ENCODE measurements around the gene IL20RA. TPM values are rescaled to one million over a fixed set of nuclear protein-coding genes. Genes with fewer than 3 reads are reported as not detected.

IL20RA gene
- total RNA-seq, 1 donor from 2014 or later = 9.9 TPM

DNA sequence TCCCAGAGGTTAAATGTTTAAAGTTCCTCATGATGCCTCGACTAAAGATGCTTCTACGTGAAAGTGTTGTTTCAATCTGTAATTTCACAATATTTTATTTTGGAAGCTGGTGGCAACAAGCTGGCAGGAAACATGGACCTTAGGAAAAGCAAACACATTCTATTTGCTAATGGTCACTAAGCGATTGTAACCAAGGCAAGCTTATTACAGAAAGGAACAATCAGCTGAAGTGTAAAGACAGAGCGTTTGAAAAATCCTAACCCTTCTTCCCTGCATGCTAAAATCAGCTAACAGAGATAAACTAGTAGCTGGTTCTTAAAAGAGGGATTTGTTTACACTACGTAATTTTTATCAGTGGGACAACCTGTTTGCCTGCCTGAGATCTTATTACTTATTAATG, 50.0 kb downstream of the IL20RA start:
- Histone ChIP-seq H3K27ac (ENCODE audit: low read depth, low read length) (no peak overlapping the region), H3K9me3 (ENCODE audit: control insufficient read depth in 3 of 3, low read length in 3 of 3) (no peaks in the 10 kb centered on the region), H3K36me3 (ENCODE audit: control insufficient read depth in 3 of 3, insufficient read depth in 3 of 3, low read length in 3 of 3) (no peaks in the 10 kb centered on the region), H3K4me3 (ENCODE audit: low read length in 3 of 3) (no peak overlapping the region), H3K9ac (ENCODE audit: low read depth in 1 of 3, low read length in 3 of 3) (no peak overlapping the region), H3K27me3 (ENCODE audit: control insufficient read depth in 3 of 3, insufficient read depth in 3 of 3, low read length in 3 of 3) (peaks cover 8 to 19% (median 16%) of the 10 kb centered on the region in 3 donors), H3K4me1 (ENCODE audit: control insufficient read depth in 3 of 3, insufficient read depth in 3 of 3, low read length in 3 of 3) (peaks cover under 1 to 4% (median 3%) of the 10 kb centered on the region in 3 donors)

DNA sequence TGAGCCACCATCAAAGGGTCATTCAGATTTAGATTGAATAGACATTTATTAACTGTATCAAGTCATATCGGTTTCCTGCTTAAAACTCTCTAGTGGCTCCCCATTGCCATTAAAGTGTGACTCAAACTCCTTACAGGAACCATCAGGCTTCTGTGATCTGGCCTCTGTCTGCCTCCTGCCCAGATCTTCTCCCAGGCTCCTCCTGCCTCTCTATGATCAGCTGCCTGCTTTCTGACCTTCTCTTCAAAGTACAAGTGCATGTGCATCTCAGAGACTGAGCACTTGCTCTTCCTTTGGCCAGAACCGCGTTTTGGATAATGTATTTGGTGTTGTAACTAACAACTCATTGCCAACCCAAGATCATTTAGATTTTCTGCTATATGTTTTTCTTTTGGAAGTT, 52.7 kb downstream of the IL20RA start:
- Histone ChIP-seq H3K9me3 (ENCODE audit: control insufficient read depth in 3 of 3, low read length in 3 of 3) (no peaks in the 10 kb centered on the region), H3K9ac (ENCODE audit: low read depth in 1 of 3, low read length in 3 of 3) (no peak overlapping the region), H3K27me3 (ENCODE audit: control insufficient read depth in 3 of 3, insufficient read depth in 3 of 3, low read length in 3 of 3) (peaks cover 20 to 29% (median 25%) of the 10 kb centered on the region in 3 donors), H3K36me3 (ENCODE audit: control insufficient read depth in 3 of 3, insufficient read depth in 3 of 3, low read length in 3 of 3) (no peaks in the 10 kb centered on the region), H3K4me3 (ENCODE audit: low read length in 3 of 3) (no peak overlapping the region), H3K27ac (ENCODE audit: low read depth, low read length) (no peak overlapping the region), H3K4me1 (ENCODE audit: control insufficient read depth in 3 of 3, insufficient read depth in 3 of 3, low read length in 3 of 3) (peaks cover 6 to 9% (median 8%) of the 10 kb centered on the region in 3 donors)

DNA sequence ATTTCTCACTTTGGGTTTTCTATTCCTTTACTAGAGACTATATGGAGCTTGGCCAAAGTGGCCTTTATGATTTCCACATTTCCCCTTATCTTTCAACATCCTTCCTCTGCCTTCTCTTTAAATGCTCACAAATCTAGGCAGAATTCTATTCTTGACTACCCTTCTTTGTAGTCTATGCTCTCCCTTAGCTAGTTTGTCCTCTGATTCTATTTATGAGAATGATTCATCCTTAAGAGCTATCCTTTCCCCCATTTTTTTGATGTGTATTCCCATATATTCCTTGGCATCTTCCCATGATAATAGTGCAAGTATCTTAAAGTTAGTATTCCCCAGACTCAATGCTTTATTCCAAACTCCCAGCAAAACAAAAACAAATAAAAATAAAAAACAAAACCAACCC, 53.1 kb downstream of the IL20RA start:
- Histone ChIP-seq H3K27me3 (ENCODE audit: control insufficient read depth in 3 of 3, insufficient read depth in 3 of 3, low read length in 3 of 3) (peaks cover 20 to 29% (median 25%) of the 10 kb centered on the region in 3 donors), H3K27ac (ENCODE audit: low read depth, low read length) (no peak overlapping the region)

DNA sequence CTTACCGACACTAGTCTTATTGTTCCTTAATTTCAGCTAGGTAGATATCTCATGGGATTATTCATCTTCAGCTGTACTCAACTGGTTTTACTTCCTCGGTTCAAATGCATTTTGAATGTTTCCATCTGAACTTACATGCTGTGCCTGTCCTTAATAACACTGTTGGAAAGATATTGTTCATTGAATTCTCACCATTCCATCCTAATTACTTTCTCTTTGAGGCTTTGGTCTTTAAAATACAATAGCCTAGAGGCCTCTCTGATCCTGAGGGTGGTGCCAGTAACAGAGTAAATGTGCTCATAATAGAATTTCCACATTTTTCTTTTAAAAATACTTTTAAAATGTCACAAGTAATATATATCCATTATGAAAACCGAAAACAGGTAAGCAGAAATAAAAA, 54.0 kb downstream of the IL20RA start:
- Histone ChIP-seq H3K4me3 (ENCODE audit: low read length in 3 of 3) (no peak overlapping the region), H3K9me3 (ENCODE audit: control insufficient read depth in 3 of 3, low read length in 3 of 3) (no peaks in the 10 kb centered on the region), H3K4me1 (ENCODE audit: control insufficient read depth in 3 of 3, insufficient read depth in 3 of 3, low read length in 3 of 3) (peaks cover 6 to 9% (median 8%) of the 10 kb centered on the region in 3 donors), H3K27me3 (ENCODE audit: control insufficient read depth in 3 of 3, insufficient read depth in 3 of 3, low read length in 3 of 3) (peaks cover 20 to 27% (median 25%) of the 10 kb centered on the region in 3 donors), H3K36me3 (ENCODE audit: control insufficient read depth in 3 of 3, insufficient read depth in 3 of 3, low read length in 3 of 3) (no peaks in the 10 kb centered on the region), H3K27ac (ENCODE audit: low read depth, low read length) (no peak overlapping the region), H3K9ac (ENCODE audit: low read depth in 1 of 3, low read length in 3 of 3) (no peak overlapping the region)

More for the DNA sequence above, 53.1 kb downstream of the IL20RA start:
- Histone ChIP-seq H3K36me3 (ENCODE audit: control insufficient read depth in 3 of 3, insufficient read depth in 3 of 3, low read length in 3 of 3) (no peaks in the 10 kb centered on the region), H3K4me3 (ENCODE audit: low read length in 3 of 3) (no peak overlapping the region), H3K9ac (ENCODE audit: low read depth in 1 of 3, low read length in 3 of 3) (no peak overlapping the region), H3K9me3 (ENCODE audit: control insufficient read depth in 3 of 3, low read length in 3 of 3) (no peaks in the 10 kb centered on the region), H3K4me1 (ENCODE audit: control insufficient read depth in 3 of 3, insufficient read depth in 3 of 3, low read length in 3 of 3) (peaks cover 6 to 9% (median 8%) of the 10 kb centered on the region in 3 donors)

DNA sequence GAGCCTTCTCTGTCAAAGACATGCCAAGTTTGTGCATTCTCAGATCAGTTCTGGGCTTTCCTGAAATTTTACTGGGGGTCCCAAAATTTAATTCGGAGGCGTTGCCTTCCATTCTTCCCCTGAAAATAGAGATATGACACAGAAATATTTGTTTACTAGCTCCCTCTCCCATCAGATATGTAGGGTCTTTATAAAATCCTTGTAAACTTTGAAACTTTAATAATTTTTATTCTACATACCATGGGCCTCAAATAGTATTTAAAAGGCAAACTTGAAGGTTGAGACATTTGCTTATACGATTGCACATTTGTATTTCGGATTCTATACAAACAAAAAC, 54.6 kb downstream of the IL20RA start:
- H3K27me3 ChIP-seq (ENCODE audit: control insufficient read depth in 3 of 3, insufficient read depth in 3 of 3, low read length in 3 of 3) = peaks cover 20 to 27% (median 25%) of the 10 kb centered on the region in 3 donors
- H3K36me3 ChIP-seq (ENCODE audit: control insufficient read depth in 3 of 3, insufficient read depth in 3 of 3, low read length in 3 of 3) = no peaks in the 10 kb centered on the region
- H3K27ac ChIP-seq (ENCODE audit: low read depth, low read length) = no peak overlapping the region
- peak overlapping the region; percentile 59 to 67 (median 67) for H3K4me3 ChIP-seq (ENCODE audit: low read length in 3 of 3)
- peak overlapping the region in 2 of 3 donors; percentile 10 to 25 for H3K9ac ChIP-seq (ENCODE audit: low read depth in 1 of 3, low read length in 3 of 3)
- H3K9me3 ChIP-seq (ENCODE audit: control insufficient read depth in 3 of 3, low read length in 3 of 3) = no peaks in the 10 kb centered on the region
- H3K4me1 ChIP-seq (ENCODE audit: control insufficient read depth in 3 of 3, insufficient read depth in 3 of 3, low read length in 3 of 3) = peaks cover 6 to 9% (median 8%) of the 10 kb centered on the region in 3 donors

DNA sequence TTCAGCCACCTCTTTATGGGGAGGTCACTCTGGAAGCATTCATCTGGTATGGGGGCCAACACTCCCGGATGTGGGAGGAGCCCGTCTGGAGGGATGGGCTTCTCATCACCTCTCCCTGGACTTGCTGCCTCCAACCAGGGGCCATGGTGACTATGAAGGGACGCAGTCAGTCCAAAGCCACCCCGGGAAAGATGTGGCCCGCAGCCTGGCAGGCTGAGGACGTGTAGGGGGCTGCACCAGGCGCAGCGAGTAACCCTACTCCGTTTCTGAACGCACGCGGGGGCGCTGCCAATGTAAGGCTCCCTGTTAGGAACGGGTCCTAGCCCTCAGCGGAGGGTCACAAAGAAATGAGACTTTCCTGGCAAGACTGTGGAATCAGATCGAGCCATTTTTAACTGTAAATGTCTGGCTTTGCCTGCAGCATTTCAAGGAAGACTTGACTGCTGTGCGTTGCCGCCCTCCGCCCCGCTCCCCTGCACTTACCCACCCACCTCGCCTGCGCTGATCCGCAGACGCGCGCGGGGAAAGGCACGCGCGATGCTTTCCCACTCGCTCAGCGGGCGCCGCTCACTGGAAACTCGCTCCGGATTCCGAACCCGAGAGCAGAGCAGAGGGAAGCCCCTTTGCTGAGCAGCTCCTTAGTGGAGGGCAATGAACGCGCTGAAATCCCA, 55.1 kb downstream of the IL20RA start:
- peak overlapping the region in 2 of 3 donors; percentile 10 to 33 for H3K9ac ChIP-seq (ENCODE audit: low read depth in 1 of 3, low read length in 3 of 3)
- H3K4me3 ChIP-seq (ENCODE audit: low read length in 3 of 3) = peak overlapping the region; percentile 59 to 67 (median 67)
- peaks cover 6 to 9% (median 8%) of the 10 kb centered on the region in 3 donors for H3K4me1 ChIP-seq (ENCODE audit: control insufficient read depth in 3 of 3, insufficient read depth in 3 of 3, low read length in 3 of 3)
- H3K36me3 ChIP-seq (ENCODE audit: control insufficient read depth in 3 of 3, insufficient read depth in 3 of 3, low read length in 3 of 3) = no peaks in the 10 kb centered on the region
- no peak overlapping the region for H3K27ac ChIP-seq (ENCODE audit: low read depth, low read length)
- peaks cover 20 to 27% (median 25%) of the 10 kb centered on the region in 3 donors for H3K27me3 ChIP-seq (ENCODE audit: control insufficient read depth in 3 of 3, insufficient read depth in 3 of 3, low read length in 3 of 3)
- no peaks in the 10 kb centered on the region for H3K9me3 ChIP-seq (ENCODE audit: control insufficient read depth in 3 of 3, low read length in 3 of 3)

DNA sequence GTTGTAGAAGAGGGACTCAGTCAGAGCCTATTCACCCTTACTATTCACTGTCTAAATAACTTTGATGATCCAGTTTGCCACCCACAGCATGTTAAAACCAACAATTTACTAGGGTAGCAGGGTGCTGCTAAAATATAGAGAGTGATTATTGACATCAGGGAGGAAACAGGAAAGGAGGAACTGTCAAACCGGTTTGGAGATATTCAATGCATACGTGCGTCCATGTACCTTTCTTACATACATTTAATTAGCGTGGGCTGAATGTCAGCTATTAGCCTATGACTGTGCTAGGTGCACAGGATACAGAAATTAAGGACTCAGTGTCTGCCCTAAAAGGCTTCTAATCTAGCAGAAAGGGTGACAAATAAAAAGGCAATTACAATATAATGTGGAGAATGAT, 57.2 kb downstream of the IL20RA start:
- Histone ChIP-seq H3K27ac (ENCODE audit: low read depth, low read length) (no peak overlapping the region), H3K9me3 (ENCODE audit: control insufficient read depth in 3 of 3, low read length in 3 of 3) (no peaks in the 10 kb centered on the region), H3K27me3 (ENCODE audit: control insufficient read depth in 3 of 3, insufficient read depth in 3 of 3, low read length in 3 of 3) (peaks cover 15 to 25% (median 23%) of the 10 kb centered on the region in 3 donors), H3K4me1 (ENCODE audit: control insufficient read depth in 3 of 3, insufficient read depth in 3 of 3, low read length in 3 of 3) (peaks cover 6 to 9% (median 8%) of the 10 kb centered on the region in 3 donors), H3K36me3 (ENCODE audit: control insufficient read depth in 3 of 3, insufficient read depth in 3 of 3, low read length in 3 of 3) (no peaks in the 10 kb centered on the region), H3K4me3 (ENCODE audit: low read length in 3 of 3) (no peak overlapping the region), H3K9ac (ENCODE audit: low read depth in 1 of 3, low read length in 3 of 3) (no peak overlapping the region)

DNA sequence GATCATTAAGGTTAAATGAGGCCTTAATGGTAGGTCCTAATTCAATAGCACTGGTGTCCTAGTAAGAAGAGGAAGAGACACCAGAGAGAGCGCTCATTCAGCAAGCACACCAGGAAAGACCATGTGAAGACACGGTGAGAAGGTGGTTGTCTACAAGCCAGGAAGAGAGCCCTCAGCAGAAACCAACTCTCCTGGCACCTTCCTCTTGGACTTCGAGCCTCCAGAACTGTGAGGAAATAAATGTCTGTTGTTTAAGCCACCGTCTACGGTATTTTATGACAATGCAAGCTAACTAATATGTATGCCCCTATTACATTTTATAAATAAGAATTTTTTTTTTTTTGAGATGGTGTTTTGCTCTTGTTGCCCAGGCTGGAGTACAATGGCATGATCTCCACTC, 59.3 kb downstream of the IL20RA start:
- H3K9ac ChIP-seq (ENCODE audit: low read depth in 1 of 3, low read length in 3 of 3) = no peak overlapping the region
- no peaks in the 10 kb centered on the region for H3K9me3 ChIP-seq (ENCODE audit: control insufficient read depth in 3 of 3, low read length in 3 of 3)
- H3K27me3 ChIP-seq (ENCODE audit: control insufficient read depth in 3 of 3, insufficient read depth in 3 of 3, low read length in 3 of 3) = peaks cover 11 to 21% (median 14%) of the 10 kb centered on the region in 3 donors
- peaks cover 6 to 9% (median 8%) of the 10 kb centered on the region in 3 donors for H3K4me1 ChIP-seq (ENCODE audit: control insufficient read depth in 3 of 3, insufficient read depth in 3 of 3, low read length in 3 of 3)
- H3K27ac ChIP-seq (ENCODE audit: low read depth, low read length) = no peak overlapping the region
- H3K36me3 ChIP-seq (ENCODE audit: control insufficient read depth in 3 of 3, insufficient read depth in 3 of 3, low read length in 3 of 3) = no peaks in the 10 kb centered on the region
- no peak overlapping the region for H3K4me3 ChIP-seq (ENCODE audit: low read length in 3 of 3)

DNA sequence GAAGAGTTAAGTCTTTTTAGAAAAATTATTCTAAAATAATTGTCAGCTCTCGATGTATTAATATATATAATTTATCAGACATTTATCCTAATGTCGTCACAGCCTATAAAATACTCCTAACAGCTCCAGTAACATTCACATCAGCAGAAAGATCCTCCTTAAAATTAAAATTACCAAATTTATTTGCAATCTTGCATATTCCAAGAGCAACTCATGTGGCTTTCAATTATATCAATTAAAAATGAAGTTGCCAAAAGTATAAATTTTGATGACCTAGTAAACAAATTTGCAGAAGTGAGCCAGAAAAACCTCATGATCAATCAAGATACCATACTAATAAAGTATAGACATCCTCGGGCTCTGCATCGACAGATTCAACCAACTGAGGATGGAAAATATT, 60.2 kb downstream of the IL20RA start:
- peaks cover 3% of the 10 kb centered on the region in 3 donors for H3K4me1 ChIP-seq (ENCODE audit: control insufficient read depth in 3 of 3, insufficient read depth in 3 of 3, low read length in 3 of 3)
- H3K9ac ChIP-seq (ENCODE audit: low read depth in 1 of 3, low read length in 3 of 3) = no peak overlapping the region
- no peak overlapping the region for H3K4me3 ChIP-seq (ENCODE audit: low read length in 3 of 3)
- no peaks in the 10 kb centered on the region for H3K9me3 ChIP-seq (ENCODE audit: control insufficient read depth in 3 of 3, low read length in 3 of 3)
- H3K36me3 ChIP-seq (ENCODE audit: control insufficient read depth in 3 of 3, insufficient read depth in 3 of 3, low read length in 3 of 3) = no peaks in the 10 kb centered on the region
- H3K27me3 ChIP-seq (ENCODE audit: control insufficient read depth in 3 of 3, insufficient read depth in 3 of 3, low read length in 3 of 3) = peaks cover 2 to 15% (median 8%) of the 10 kb centered on the region in 3 donors
- H3K27ac ChIP-seq (ENCODE audit: low read depth, low read length) = no peak overlapping the region

DNA sequence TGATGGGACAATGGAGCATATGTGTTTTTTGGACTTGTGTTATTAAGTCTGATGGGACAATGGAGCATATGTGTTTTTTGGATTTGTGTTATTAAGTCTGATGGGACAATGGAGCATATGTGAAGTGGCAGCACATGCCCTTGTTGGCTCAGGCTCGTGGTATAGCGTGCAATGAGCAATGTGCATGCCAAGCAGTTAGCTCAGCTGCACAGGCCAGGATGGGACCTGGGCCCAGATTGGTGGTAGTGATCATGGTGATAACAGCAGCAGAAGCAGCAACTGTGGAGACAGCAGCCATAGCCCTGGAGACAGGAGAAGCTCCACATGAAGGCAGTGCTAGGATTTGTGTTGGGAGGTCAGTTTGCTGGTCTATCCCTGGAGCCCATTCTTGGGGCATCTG, 61.1 kb downstream of the IL20RA start:
- H3K9ac ChIP-seq (ENCODE audit: low read depth in 1 of 3, low read length in 3 of 3) = no peak overlapping the region
- no peaks in the 10 kb centered on the region for H3K9me3 ChIP-seq (ENCODE audit: control insufficient read depth in 3 of 3, low read length in 3 of 3)
- H3K4me3 ChIP-seq (ENCODE audit: low read length in 3 of 3) = no peak overlapping the region
- H3K4me1 ChIP-seq (ENCODE audit: control insufficient read depth in 3 of 3, insufficient read depth in 3 of 3, low read length in 3 of 3) = no peaks in the 10 kb centered on the region
- H3K36me3 ChIP-seq (ENCODE audit: control insufficient read depth in 3 of 3, insufficient read depth in 3 of 3, low read length in 3 of 3) = no peaks in the 10 kb centered on the region
- no peak overlapping the region for H3K27ac ChIP-seq (ENCODE audit: low read depth, low read length)
- peaks cover 0 to 9% (median 8%) of the 10 kb centered on the region in 3 donors for H3K27me3 ChIP-seq (ENCODE audit: control insufficient read depth in 3 of 3, insufficient read depth in 3 of 3, low read length in 3 of 3)
